ENCODE results near the gene CRB2.

The CRB2 gene

DNA sequence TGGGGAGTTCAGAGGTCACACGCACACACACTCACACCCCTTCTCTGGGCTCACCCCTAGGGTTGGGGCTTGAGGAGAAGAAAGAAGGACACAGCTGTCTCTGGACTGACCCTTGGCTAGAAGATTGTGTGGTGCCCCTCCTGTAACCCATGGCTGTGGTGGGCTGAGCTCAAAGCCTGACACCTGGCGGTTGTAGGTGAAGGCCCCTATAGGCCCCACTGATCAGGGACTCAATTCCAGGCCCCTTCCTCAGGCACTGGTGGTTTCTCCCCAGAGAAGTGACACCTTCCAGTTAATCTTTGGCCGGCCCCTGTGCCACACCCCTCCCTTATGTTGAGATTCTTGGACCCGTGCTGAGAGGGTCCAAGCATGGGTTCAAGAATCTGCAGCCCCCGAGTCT, 35.2 kb upstream of the CRB2 start:
- ATAC-seq: no peak
- TF ChIP-seq TOX (CRISPR knock-in tag; IDR thresholded peaks at IDR 0.05; ENCODE audit: borderline replicate concordance) (no peak), PPARA (CRISPR knock-in tag; IDR thresholded peaks at IDR 0.05; ENCODE audit: borderline replicate concordance) (no peak), SNAI2 (CRISPR knock-in tag; IDR thresholded peaks at IDR 0.05) (no peak), RARB (CRISPR knock-in tag; IDR thresholded peaks at IDR 0.05) (no peak), TCF4 (CRISPR knock-in tag; IDR thresholded peaks at IDR 0.05; ENCODE audit: borderline replicate concordance) (no peak), ZNF565 (CRISPR knock-in tag; conservative IDR thresholded peaks at IDR 0.05; ENCODE audit: low read depth) (no peak), ESRRG (CRISPR knock-in tag; IDR thresholded peaks at IDR 0.05) (no peak), ZC3H10 (CRISPR knock-in tag; IDR thresholded peaks at IDR 0.05) (no peak), ISL1 (CRISPR knock-in tag; IDR thresholded peaks at IDR 0.05) (no peak), POU6F1 (CRISPR knock-in tag; IDR thresholded peaks at IDR 0.05; ENCODE audit: borderline replicate concordance, low read depth) (no peak), BACH2 (CRISPR knock-in tag; IDR thresholded peaks at IDR 0.05; ENCODE audit: borderline replicate concordance) (no peak), ZFP3 (CRISPR knock-in tag; IDR thresholded peaks at IDR 0.05) (no peak), GLIS3 (CRISPR knock-in tag; IDR thresholded peaks at IDR 0.05) (no peak), TSHZ2 (CRISPR knock-in tag; IDR thresholded peaks at IDR 0.05) (no peak), ZNF70 (CRISPR knock-in tag; IDR thresholded peaks at IDR 0.05) (no peak), ARNTL (CRISPR knock-in tag; IDR thresholded peaks at IDR 0.05; ENCODE audit: borderline replicate concordance, low read depth) (no peak), PATZ1 (CRISPR knock-in tag; IDR thresholded peaks at IDR 0.05; ENCODE audit: borderline replicate concordance) (no peak), CSDC2 (CRISPR knock-in tag; IDR thresholded peaks at IDR 0.05) (no peak)
- TF ChIP-seq, protein P1, sequence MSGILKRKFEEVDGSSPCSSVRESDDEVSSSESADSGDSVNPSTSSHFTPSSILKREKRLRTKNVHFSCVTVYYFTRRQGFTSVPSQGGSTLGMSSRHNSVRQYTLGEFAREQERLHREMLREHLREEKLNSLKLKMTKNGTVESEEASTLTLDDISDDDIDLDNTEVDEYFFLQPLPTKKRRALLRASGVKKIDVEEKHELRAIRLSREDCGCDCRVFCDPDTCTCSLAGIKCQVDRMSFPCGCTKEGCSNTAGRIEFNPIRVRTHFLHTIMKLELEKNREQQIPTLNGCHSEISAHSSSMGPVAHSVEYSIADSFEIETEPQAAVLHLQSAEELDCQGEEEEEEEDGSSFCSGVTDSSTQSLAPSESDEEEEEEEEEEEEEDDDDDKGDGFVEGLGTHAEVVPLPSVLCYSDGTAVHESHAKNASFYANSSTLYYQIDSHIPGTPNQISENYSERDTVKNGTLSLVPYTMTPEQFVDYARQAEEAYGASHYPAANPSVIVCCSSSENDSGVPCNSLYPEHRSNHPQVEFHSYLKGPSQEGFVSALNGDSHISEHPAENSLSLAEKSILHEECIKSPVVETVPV (CRISPR knock-in tag; IDR thresholded peaks at IDR 0.05): no peak
- TF ChIP-seq, protein P2, sequence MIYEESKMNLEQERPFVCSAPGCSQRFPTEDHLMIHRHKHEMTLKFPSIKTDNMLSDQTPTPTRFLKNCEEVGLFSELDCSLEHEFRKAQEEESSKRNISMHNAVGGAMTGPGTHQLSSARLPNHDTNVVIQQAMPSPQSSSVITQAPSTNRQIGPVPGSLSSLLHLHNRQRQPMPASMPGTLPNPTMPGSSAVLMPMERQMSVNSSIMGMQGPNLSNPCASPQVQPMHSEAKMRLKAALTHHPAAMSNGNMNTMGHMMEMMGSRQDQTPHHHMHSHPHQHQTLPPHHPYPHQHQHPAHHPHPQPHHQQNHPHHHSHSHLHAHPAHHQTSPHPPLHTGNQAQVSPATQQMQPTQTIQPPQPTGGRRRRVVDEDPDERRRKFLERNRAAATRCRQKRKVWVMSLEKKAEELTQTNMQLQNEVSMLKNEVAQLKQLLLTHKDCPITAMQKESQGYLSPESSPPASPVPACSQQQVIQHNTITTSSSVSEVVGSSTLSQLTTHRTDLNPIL (CRISPR knock-in tag; IDR thresholded peaks at IDR 0.05; ENCODE audit: low read depth): no peak

DNA sequence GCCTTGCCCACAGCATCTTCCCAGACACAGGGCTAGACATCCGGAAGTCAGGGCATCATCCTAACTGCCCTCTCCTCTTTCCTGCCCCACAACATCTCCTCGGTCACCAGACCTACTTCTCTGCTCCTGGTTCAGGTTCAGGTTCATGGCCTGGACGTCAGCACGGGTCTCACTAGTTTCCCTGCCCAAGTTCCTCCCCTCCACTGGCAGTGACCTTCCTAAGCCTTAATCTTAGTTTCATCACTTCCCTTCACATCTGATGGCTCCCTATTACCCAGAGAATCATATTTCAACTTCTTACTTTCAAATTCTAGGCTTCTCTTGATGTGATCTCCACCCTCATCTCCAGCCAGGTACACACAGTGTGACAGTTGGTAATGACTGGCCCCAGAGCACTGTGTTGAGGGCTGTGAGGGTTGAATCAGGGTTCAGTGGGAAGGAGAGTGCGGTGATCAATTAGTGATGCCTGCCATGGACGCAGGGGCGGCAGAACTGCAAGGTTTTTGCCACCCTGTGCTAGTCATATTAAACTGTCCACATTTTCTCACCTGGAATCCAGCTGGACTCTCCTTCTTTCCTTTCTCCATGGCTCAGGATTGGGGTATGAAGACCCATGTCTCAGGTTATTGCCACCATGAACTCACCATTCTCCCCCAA, 34.3 kb upstream of the CRB2 start:
- no peak for TF ChIP-seq ZFP3 (CRISPR knock-in tag; IDR thresholded peaks at IDR 0.05)
- TF ChIP-seq ARNTL (CRISPR knock-in tag; IDR thresholded peaks at IDR 0.05; ENCODE audit: borderline replicate concordance, low read depth): no peak
- no peak for TF ChIP-seq RARB (CRISPR knock-in tag; IDR thresholded peaks at IDR 0.05)
- no peak for TF ChIP-seq TOX (CRISPR knock-in tag; IDR thresholded peaks at IDR 0.05; ENCODE audit: borderline replicate concordance)
- TF ChIP-seq ZC3H10 (CRISPR knock-in tag; IDR thresholded peaks at IDR 0.05): no peak
- no peak for TF ChIP-seq OSR1 (CRISPR knock-in tag; IDR thresholded peaks at IDR 0.05)
- TF ChIP-seq PPARA (CRISPR knock-in tag; IDR thresholded peaks at IDR 0.05; ENCODE audit: borderline replicate concordance): no peak
- no peak for TF ChIP-seq TSHZ2 (CRISPR knock-in tag; IDR thresholded peaks at IDR 0.05)
- TF ChIP-seq ZNF8 (CRISPR knock-in tag; IDR thresholded peaks at IDR 0.05): no peak
- no peak for TF ChIP-seq PATZ1 (CRISPR knock-in tag; IDR thresholded peaks at IDR 0.05; ENCODE audit: borderline replicate concordance)
- TF ChIP-seq ESRRG (CRISPR knock-in tag; IDR thresholded peaks at IDR 0.05): no peak
- no peak for ATAC-seq
